ENCODE data around the gene PIKFYVE.
"Not testable (repeated sequence)": the region's sequence is repeated elsewhere in the genome, so short reads cannot be mapped to it uniquely, and the experiment has no call there.

The PIKFYVE gene

DNA sequence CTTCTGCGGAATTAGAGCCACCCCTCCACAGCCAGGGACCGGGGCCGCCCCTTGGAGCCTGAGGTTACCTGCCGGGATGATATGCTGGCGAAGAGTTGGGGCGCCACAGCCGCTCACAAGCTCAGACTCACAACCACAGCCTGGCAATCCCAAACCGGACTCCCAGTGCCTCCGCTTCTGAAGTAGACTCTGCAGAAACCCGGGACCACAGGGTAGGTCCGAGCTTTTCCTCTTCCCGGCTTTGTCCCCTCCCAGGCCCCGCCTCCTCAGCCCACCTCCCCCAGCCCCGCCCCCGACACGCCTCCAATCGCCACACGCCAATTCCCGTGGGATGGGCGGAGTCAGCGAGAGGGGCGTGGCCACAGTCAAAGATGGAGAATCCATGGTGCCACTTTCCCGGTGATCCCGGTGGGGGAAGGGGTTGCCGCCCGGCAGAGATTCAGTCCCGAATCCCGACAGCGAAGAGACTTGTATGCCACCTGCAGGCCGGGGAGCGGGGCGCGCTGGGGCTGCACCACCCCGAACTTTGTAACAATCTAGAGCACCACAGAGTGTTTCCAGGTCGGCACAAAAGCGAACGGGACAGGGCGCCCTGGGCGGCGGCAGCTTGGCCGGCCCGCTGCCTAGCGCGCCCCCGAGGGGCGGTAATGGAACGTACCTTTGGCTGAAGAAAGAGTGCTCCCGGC lies 11.0 kb upstream of the PIKFYVE start, which contains the start of gene IDH1:
IDH1 (minus strand) TSS at position 201 of the 686 bp plus-strand sequence. CDS start 3,520 bp downstream, outside the sequence.
- DNase-seq = peak; percentile 94

DNA sequence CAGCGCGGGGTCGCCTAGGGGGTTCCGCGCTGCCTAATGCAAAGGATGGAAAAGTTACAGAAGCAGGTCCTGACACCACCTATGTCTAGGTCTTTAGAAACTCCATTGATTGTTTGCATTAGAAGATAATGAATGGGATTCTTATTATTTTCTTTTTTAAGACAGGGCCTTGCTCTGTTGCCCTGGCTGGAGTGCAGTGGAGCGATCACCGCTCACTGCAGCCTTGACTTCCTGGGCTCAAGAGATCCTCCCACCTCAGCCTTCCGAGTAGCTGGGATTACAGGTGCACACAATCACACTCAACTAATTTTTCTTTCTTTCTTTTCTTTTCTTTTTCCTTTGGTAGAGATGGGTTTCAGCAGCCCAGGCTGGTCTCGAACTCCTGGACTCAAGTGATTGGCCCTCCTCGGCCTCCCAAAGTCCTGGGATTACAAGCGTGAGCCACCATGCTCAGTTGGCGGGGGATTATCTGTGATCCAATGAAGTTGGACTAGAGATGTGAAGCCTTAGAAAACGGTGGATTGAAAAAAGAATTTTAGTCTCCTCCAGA lies 10.4 kb upstream of the PIKFYVE start:
- DNase-seq = no peak

DNA sequence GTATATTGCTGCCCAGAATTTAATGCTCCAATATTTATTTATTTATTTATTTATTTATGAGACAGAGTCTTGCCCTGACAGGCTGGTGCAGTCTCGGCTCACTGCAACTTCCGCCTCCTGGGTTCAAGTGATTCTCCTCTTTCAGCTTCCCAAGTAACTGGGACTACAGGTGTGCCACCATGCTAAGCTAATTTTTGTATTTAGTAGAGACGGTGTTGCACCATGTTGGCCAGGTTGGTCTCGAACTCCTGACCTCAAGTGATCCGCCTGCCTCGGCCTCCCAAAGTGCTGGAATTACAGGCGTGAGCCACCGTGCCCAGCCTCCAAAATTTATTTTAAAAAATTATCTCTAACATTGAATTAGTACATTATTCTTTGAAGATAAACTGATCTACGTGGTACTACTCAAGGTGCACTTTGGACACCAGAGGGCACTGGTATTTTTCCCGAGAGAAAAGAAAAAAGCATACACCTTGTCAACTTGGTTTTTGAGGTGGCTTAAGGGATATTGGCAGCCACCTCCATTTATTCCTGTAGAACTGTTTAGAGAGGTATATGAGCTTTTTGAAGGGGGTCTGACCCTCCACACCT lies 9.8 kb upstream of the PIKFYVE start:
- no peak for DNase-seq

- not testable (repeated sequence) for DNase-seq
Measured at GRCh38 chr2:208256849-208257813, 8.9 kb upstream of the PIKFYVE start.

DNA sequence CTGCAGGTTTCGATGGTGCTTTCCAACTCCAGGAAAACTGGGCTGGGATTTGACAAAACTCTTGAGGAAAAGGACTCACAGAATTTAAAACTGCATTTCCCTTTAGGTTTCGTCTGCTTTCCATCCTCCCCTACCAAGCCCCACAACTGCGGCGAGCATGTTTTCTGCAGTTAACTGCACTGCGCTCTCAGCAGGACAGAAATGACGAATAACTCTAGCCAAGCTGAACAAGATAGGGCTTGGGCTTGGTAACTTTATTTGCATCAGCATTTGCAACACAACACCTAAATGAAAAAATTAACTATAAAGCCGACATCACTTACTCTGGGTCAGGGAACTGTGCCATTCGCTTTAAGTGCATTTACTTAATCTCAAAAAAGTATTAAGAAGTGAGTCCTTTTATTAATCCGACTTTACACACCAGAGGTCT lies 669 bp upstream of the PIKFYVE start:
- DNase-seq = no peak

- DNase-seq = no peak
Measured at GRCh38 chr2:208266553-208266893, 468 bp downstream of the PIKFYVE start.

- no peak for DNase-seq
Measured at GRCh38 chr2:208266936-208267335, 881 bp downstream of the PIKFYVE start.

- not testable (repeated sequence) for DNase-seq
Measured at GRCh38 chr2:208267526-208267925, 1.5 kb downstream of the PIKFYVE start.

- no peak for DNase-seq
Measured at GRCh38 chr2:208268156-208268952, 2.3 kb downstream of the PIKFYVE start.

DNA sequence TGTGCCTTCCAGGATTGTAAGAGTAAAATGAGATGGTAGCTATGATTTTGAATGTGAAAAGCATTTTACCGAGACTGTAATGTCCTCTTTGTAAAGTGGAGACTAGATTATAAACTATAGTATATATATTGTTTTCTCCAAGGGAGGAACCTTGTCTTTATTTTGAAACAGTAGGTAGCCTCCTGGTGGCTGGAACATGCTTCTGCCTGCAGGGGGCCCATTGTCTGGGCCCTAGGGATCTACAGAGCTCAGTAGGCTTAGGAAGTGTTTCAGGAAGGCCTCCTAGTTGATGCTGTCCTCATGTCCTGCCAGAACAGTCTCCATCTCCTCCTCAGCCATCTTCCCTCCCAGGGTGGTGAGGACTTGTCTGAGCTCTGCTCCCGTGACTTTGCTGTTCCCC lies 3.0 kb downstream of the PIKFYVE start:
- DNase-seq = no peak

- DNase-seq = no peak
Measured at GRCh38 chr2:208274748-208275147, 8.7 kb downstream of the PIKFYVE start.

GRCh38 chr2:208278549-208278948 lies 12.5 kb downstream of the PIKFYVE start:
- DNase-seq = no peak

- DNase-seq = no peak
Measured at GRCh38 chr2:208279236-208279635, 13.2 kb downstream of the PIKFYVE start.

DNA sequence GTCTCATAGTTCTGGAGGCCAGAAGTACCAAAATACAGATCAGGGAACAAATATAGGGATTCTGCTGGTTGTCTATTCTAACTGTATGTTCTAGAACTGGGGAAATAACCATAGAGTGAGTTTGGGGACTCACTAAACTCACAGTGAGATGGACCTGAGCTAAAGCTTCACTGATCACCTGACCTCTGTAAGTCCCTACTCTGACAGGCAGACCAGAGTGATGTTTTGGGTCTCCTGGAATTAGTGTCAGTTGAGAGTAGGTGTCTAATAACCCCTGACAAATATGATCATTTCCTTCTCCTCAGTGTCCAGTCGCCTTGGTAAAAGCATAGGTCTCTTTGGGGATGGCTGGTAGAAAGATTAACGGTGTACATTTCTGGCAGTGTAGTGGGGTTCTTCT lies 14.2 kb downstream of the PIKFYVE start:
- DNase-seq = no peak

DNA sequence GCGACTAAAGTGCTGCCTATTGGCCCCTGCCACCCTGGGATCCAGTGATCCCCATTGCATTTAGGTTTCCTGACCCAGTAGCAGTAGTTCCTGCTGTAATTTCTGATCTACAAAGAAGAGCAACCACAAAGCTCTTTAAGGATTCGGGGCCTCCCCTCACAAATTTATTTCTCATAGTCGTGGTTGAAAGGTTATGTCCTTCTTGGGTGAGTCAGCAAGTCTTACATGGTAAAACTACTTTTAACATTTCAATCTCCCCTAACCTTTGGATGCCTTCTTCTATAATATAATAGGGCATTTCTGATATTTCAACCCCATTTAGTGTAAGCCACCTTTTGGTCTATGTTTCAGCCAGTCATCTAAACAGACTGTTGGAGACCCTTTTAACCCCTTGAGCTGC lies 14.9 kb downstream of the PIKFYVE start:
- DNase-seq = no peak

- no peak for DNase-seq
Measured at GRCh38 chr2:208285853-208286252, 19.8 kb downstream of the PIKFYVE start.

- no peak for DNase-seq
Measured at GRCh38 chr2:208294482-208295024, 28.5 kb downstream of the PIKFYVE start.

GRCh38 chr2:208295834-208296233 lies 29.8 kb downstream of the PIKFYVE start:
- DNase-seq = no peak

- no peak for DNase-seq
Measured at GRCh38 chr2:208296610-208297009, 30.6 kb downstream of the PIKFYVE start.

GRCh38 chr2:208297961-208298360 lies 31.9 kb downstream of the PIKFYVE start:
- DNase-seq = no peak

- no peak for DNase-seq
Measured at GRCh38 chr2:208300847-208301618, 35.0 kb downstream of the PIKFYVE start.
